Activated CD8-positive, alpha-beta memory T cell treated with anti-CD3 and anti-CD28 coated beads for 48 hours (primary cell): ENCODE measurements around the gene ZNF778.
"Not testable (repeated sequence)": the region's sequence is repeated elsewhere in the genome, so short reads cannot be mapped to it uniquely, and the experiment has no call there.

Experiments used
- DNase-seq, 3 experiments: peaks; one replicate each; pipeline ENCODE4 v3.0.0-alpha.2; 2020; ENCODE audit warnings: low read depth in 2 of 3, low spot score in 2 of 3

The ZNF778 gene

GRCh38 chr16:89253548-89254287, 36.2 kb downstream of the ZNF778 start:
- DNase-seq: no peak

- DNase-seq: peak in 2 of 3 experiments; percentile 55 to 59
Observed at GRCh38 chr16:89256651-89257254, 39.2 kb downstream of the ZNF778 start.

- no peak for DNase-seq
Observed at GRCh38 chr16:89257281-89257731, 39.8 kb downstream of the ZNF778 start.

GRCh38 chr16:89257757-89258465, 40.4 kb downstream of the ZNF778 start:
- no peak for DNase-seq

- not testable (repeated sequence) for DNase-seq
Observed at GRCh38 chr16:89259901-89260300, 42.4 kb downstream of the ZNF778 start.

- DNase-seq: no peak
Observed at GRCh38 chr16:89261691-89262563, 44.4 kb downstream of the ZNF778 start.

GRCh38 chr16:89264800-89265550, 47.5 kb downstream of the ZNF778 start:
- no peak for DNase-seq

GRCh38 chr16:89265647-89266046, 48.1 kb downstream of the ZNF778 start:
- DNase-seq: no peak

GRCh38 chr16:89266521-89267134, 49.1 kb downstream of the ZNF778 start:
- no peak for DNase-seq

GRCh38 chr16:89267746-89268145, 50.2 kb downstream of the ZNF778 start:
- DNase-seq: not testable (repeated sequence)

GRCh38 chr16:89268585-89268984, 51.1 kb downstream of the ZNF778 start:
- no peak for DNase-seq

GRCh38 chr16:89268987-89269735, 51.7 kb downstream of the ZNF778 start:
- DNase-seq: no peak

GRCh38 chr16:89269805-89270665, 52.5 kb downstream of the ZNF778 start:
- DNase-seq: no peak

- DNase-seq: no peak
Observed at GRCh38 chr16:89270666-89271345, 53.3 kb downstream of the ZNF778 start.

- DNase-seq: no peak
Observed at GRCh38 chr16:89272631-89273030, 55.1 kb downstream of the ZNF778 start.

- DNase-seq: no peak
Observed at GRCh38 chr16:89273741-89274472, 56.4 kb downstream of the ZNF778 start.
